ENCODE results near the gene DMKN. TPM values are rescaled to one million over a fixed set of nuclear protein-coding genes. Genes with fewer than 3 reads are reported as not detected.

The DMKN gene
- total and polyA plus RNA-seq, 9 of the 15 experiments (the other 6 are each of a cell fraction or from before 2014, with no cell fraction given): 0.36 to 0.53 TPM; not detected in 7

DNA sequence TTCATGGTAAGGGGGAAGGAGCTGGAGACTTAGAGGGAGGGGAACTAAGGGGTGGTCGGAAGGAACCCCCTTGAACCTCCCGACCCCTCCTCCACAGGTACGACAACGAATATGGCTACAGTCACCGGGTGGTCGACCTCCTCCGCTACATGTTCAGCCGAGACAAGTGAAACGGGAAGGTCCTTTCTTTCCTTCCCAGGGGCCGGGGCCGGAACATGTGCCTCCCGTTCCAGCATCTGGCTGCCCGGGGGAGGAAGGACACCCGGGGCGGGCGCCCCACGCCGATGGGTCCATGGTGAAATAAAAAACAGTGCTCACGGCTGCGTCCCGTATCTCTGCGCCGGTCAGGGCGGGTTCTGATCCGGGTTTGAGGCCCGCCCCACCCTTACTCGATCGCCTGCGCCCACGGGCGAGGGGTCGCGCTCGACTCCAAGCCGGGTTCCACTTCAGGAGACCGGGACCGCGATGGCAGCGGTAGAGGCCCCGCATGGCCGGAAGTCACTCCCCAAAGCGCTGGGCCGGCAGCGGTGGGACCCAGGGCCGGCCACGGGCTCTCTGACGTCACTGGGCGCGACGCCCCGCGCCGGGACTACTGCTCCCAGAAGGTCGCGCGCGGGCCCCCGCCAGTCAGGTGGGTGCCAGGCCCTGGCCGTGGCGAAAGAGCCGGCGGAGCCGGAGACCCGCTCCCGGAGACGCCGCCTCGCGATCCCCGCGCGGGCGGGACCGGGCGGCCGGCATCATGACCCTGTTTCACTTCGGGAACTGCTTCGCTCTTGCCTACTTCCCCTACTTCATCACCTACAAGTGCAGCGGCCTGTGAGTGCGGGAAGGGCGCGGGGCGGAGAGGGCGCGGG is 31.8 kb upstream of the DMKN start, which contains the start of gene TMEM147 (continued):
- peak; percentile 96 for TF ChIP-seq CREB1 (IDR thresholded peaks at IDR 0.05)
- TF ChIP-seq CREB1 (CRISPR knock-in tag; IDR thresholded peaks at IDR 0.05): peak; percentile 98
- TF ChIP-seq USF2 (CRISPR knock-in tag; IDR thresholded peaks at IDR 0.05): peak; percentile 84
- TF ChIP-seq ZNF282 (CRISPR knock-in tag; IDR thresholded peaks at IDR 0.05): no peak
- no peak for TF ChIP-seq PURB (CRISPR knock-in tag; IDR thresholded peaks at IDR 0.05; ENCODE audit: low read depth)
- TF ChIP-seq IRF2 (CRISPR knock-in tag; IDR thresholded peaks at IDR 0.05): no peak
- TF ChIP-seq, protein P1, sequence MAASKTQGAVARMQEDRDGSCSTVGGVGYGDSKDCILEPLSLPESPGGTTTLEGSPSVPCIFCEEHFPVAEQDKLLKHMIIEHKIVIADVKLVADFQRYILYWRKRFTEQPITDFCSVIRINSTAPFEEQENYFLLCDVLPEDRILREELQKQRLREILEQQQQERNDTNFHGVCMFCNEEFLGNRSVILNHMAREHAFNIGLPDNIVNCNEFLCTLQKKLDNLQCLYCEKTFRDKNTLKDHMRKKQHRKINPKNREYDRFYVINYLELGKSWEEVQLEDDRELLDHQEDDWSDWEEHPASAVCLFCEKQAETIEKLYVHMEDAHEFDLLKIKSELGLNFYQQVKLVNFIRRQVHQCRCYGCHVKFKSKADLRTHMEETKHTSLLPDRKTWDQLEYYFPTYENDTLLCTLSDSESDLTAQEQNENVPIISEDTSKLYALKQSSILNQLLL (CRISPR knock-in tag; IDR thresholded peaks at IDR 0.05; ENCODE audit: borderline replicate concordance): no peak
- TF ChIP-seq ZNF133 (CRISPR knock-in tag; IDR thresholded peaks at IDR 0.05): no peak
- peak; percentile 91; the same call in 1 of the 2 replicates for TF ChIP-seq PHF8 (IDR thresholded peaks at IDR 0.05; ENCODE audit: borderline replicate concordance, low read length)
- no peak for TF ChIP-seq RBM25 (IDR thresholded peaks at IDR 0.05; ENCODE audit: low read depth, low read length, severe bottlenecking)
- TF ChIP-seq MYBL2 (IDR thresholded peaks at IDR 0.05; ENCODE audit: low read depth): no peak
- TF ChIP-seq MYBL2 (CRISPR knock-in tag; IDR thresholded peaks at IDR 0.05; ENCODE audit: borderline replicate concordance): no peak
- TF ChIP-seq BRF2 (IDR thresholded peaks at IDR 0.05; ENCODE audit: borderline replicate concordance, insufficient read depth, insufficient read length): no peak
- peak; percentile 81 for TF ChIP-seq RB1 (IDR thresholded peaks at IDR 0.05; ENCODE audit: low read depth)
- TF ChIP-seq HDAC8 (tag; IDR thresholded peaks at IDR 0.05): 0 out of 2 replicates have a peak, but pooled peaks have one; percentile 18
- TF ChIP-seq CC2D1A (IDR thresholded peaks at IDR 0.05): no peak
- no peak for TF ChIP-seq HMG20A (CRISPR knock-in tag; conservative IDR thresholded peaks at IDR 0.05)
- TF ChIP-seq FUS (optimal IDR thresholded peaks at IDR 0.05; ENCODE audit: low read depth, low read length): no peak
- no peak for TF ChIP-seq ZNF764 (CRISPR knock-in tag; IDR thresholded peaks at IDR 0.05; ENCODE audit: low read depth)
- TF ChIP-seq MCM7 (IDR thresholded peaks at IDR 0.05): no peak
- no peak for TF ChIP-seq CHD2 (IDR thresholded peaks at IDR 0.05; ENCODE audit: low read depth, low read length)
- no peak for TF ChIP-seq PTRF (tag; IDR thresholded peaks at IDR 0.05)
- TF ChIP-seq ZBTB1 (CRISPR knock-in tag; IDR thresholded peaks at IDR 0.05; ENCODE audit: borderline replicate concordance, low read depth): no peak
- TF ChIP-seq, protein P2, sequence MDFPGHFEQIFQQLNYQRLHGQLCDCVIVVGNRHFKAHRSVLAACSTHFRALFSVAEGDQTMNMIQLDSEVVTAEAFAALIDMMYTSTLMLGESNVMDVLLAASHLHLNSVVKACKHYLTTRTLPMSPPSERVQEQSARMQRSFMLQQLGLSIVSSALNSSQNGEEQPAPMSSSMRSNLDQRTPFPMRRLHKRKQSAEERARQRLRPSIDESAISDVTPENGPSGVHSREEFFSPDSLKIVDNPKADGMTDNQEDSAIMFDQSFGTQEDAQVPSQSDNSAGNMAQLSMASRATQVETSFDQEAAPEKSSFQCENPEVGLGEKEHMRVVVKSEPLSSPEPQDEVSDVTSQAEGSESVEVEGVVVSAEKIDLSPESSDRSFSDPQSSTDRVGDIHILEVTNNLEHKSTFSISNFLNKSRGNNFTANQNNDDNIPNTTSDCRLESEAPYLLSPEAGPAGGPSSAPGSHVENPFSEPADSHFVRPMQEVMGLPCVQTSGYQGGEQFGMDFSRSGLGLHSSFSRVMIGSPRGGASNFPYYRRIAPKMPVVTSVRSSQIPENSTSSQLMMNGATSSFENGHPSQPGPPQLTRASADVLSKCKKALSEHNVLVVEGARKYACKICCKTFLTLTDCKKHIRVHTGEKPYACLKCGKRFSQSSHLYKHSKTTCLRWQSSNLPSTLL (IDR thresholded peaks at IDR 0.05): no peak
- TF ChIP-seq POLR2A (conservative IDR thresholded peaks at IDR 0.05): peak; percentile 90
- TF ChIP-seq CREM (IDR thresholded peaks at IDR 0.05; ENCODE audit: low read depth): peak; percentile 99
